Measurements from ENCODE around the gene FIGNL2. TPM values are rescaled to one million over a fixed set of nuclear protein-coding genes. Genes with fewer than 3 reads are reported as not detected.

The FIGNL2 gene
- total RNA-seq, 1 experiment from 2014 or later: 0.27 TPM

DNA sequence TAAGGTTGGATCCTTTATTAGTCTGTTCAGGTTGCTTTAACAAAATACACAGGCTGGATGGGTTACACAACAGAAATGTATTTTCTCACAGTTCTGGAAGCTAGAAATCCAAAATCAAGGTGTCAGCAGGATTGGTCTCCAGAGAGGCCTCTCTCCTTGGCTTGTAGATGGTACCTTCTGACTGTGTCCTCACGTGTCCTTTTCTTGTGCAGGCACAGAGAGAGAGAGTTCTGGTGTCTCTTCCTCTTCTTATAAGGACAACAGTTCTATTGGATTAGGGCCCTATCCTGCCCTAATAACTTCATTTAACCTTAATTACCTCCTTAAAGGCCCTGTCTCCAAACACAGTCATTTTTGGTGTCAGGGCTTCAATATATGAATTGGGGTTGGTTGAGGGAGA lies 34.8 kb upstream of the FIGNL2 start:
- Histone ChIP-seq H3K4me2 (ENCODE audit: low read length) (no peak overlapping the region), H3K36me3 (ENCODE audit: control insufficient read depth in 1 of 2, insufficient read depth in 2 of 2, low read length in 2 of 2) (no peaks in the 10 kb centered on the region), H3K4me3 (replicated peaks in 1 of 2; ENCODE audit: low read depth in 1 of 2, low read length in 2 of 2) (no peak overlapping the region), H3K9ac (ENCODE audit: low read length) (no peak overlapping the region), H3K79me2 (ENCODE audit: insufficient read depth, low read length) (no peaks in the 10 kb centered on the region), H3K4me1 (ENCODE audit: control insufficient read depth in 1 of 2, insufficient read depth in 2 of 2, low read length in 2 of 2) (peaks cover 0 to 16% of the 10 kb centered on the region in 2 experiments; a peak in 1 of 4 replicates), H2AFZ (ENCODE audit: low read depth, low read length, poor library complexity, severe bottlenecking) (no peak overlapping the region), H3K9me3 (ENCODE audit: control insufficient read depth in 1 of 2, insufficient read depth in 1 of 2, low read depth in 1 of 2, low read length in 2 of 2) (no peaks in the 10 kb centered on the region), H3K9me2 (ENCODE audit: insufficient read depth) (no peaks in the 10 kb centered on the region), H4K20me1 (ENCODE audit: insufficient read depth) (no peaks in the 10 kb centered on the region), H3K27me3 (ENCODE audit: insufficient read depth, low read length) (no peaks in the 10 kb centered on the region), H3K27ac (ENCODE audit: low read depth, low read length) (no peak overlapping the region)
- POLR2A ChIA-PET: no interaction called here
- DNase-seq (ENCODE audit: low read depth, low spot score) (no peak), ATAC-seq (no peak)
- intact Hi-C loops (cut with micrococcal nuclease): no loop called here
- RAD21 ChIA-PET (ENCODE audit: low non-redundant PET in 1 of 2, low total read pairs in 2 of 2, uncharacterized antibody in 2 of 2, unreplicated experiment in 2 of 2): no interaction called here
- BruUV-seq (replicated peaks): no TSS peak
- TF ChIP-seq ZFX (IDR thresholded peaks at IDR 0.05) (no peak), FOSL1 (IDR thresholded peaks at IDR 0.05; ENCODE audit: low read depth) (no peak), SP1 (IDR thresholded peaks at IDR 0.05; ENCODE audit: low read depth) (no peak), CBX3 (IDR thresholded peaks at IDR 0.05; ENCODE audit: low read depth) (no peak), EZH2 (IDR thresholded peaks at IDR 0.05) (no peak), REST (IDR thresholded peaks at IDR 0.05; ENCODE audit: low read depth) (no peak), EGR1 (IDR thresholded peaks at IDR 0.05; ENCODE audit: low read depth) (no peak), SIN3A (IDR thresholded peaks at IDR 0.05; ENCODE audit: low read depth) (no peak), YY1 (IDR thresholded peaks at IDR 0.05; ENCODE audit: extremely low read depth, insufficient replicate concordance, low read depth, low read length) (no peak), JUND (IDR thresholded peaks at IDR 0.05) (no peak), SRF (IDR thresholded peaks at IDR 0.05; ENCODE audit: low read depth) (no peak), POLR2AphosphoS5 (IDR thresholded peaks at IDR 0.05; ENCODE audit: low read depth, low read length) (no peak), POLR2A (IDR thresholded peaks at IDR 0.05; ENCODE audit: borderline replicate concordance, extremely low read depth, insufficient read depth, insufficient read length) (no peak), ELF1 (IDR thresholded peaks at IDR 0.05; ENCODE audit: borderline replicate concordance, low read depth) (no peak)
- TF ChIP-seq, protein P1, sequence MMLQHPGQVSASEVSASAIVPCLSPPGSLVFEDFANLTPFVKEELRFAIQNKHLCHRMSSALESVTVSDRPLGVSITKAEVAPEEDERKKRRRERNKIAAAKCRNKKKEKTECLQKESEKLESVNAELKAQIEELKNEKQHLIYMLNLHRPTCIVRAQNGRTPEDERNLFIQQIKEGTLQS (IDR thresholded peaks at IDR 0.05): no peak
- CTCF ChIA-PET: no interaction called here
